ENCODE measurements around the gene FAF1. TPM values are rescaled to one million over a fixed set of nuclear protein-coding genes. Genes with fewer than 3 reads are reported as not detected.

Gene FAF1
- total and polyA plus RNA-seq, 2 of the 8 experiments (the other 6 are each of a cell fraction or from before 2014, with no cell fraction given) = 10.8 to 65.9 TPM

- no peak for TF ChIP-seq ATF3 (IDR thresholded peaks at IDR 0.05; ENCODE audit: insufficient read depth, low read depth, low read length)
- TF ChIP-seq RNF2 (IDR thresholded peaks at IDR 0.05; ENCODE audit: borderline replicate concordance, low read depth, low read length, missing control alignments, poor library complexity, severe bottlenecking) = peak; percentile 100
- TF ChIP-seq SIX5 (IDR thresholded peaks at IDR 0.05; ENCODE audit: low read depth, low read length) = no peak
- TF ChIP-seq CHD2 (IDR thresholded peaks at IDR 0.05; ENCODE audit: low read length) = no peak
Measured at GRCh38 chr1:50424884-50425375, 535.1 kb downstream of the FAF1 start (continued).

Measured in H1 (cell line).